Ishikawa (cell line): ENCODE data around the gene DCTN5.

Experiments
- CEBPB ChIP-seq: IDR thresholded peaks from 2 replicates; pipeline ENCODE4 v1.6.1; 2012
- CREB1 ChIP-seq: IDR thresholded peaks from 2 replicates; pipeline ENCODE4 v1.6.1; 2012; ENCODE audit warnings: low read depth
- EGR1 ChIP-seq: IDR thresholded peaks from 2 replicates; pipeline ENCODE4 v1.6.1; 2012
- EP300 ChIP-seq: IDR thresholded peaks from 2 replicates; pipeline ENCODE4 v1.6.1; 2012; ENCODE audit warnings: borderline replicate concordance
- FOXM1 ChIP-seq: IDR thresholded peaks from 2 replicates; pipeline ENCODE4 v1.6.1; 2012; ENCODE audit warnings: low read depth, borderline replicate concordance
- NFIC ChIP-seq: IDR thresholded peaks from 2 replicates; pipeline ENCODE4 v1.6.1; 2012
- RAD21 ChIP-seq: IDR thresholded peaks from 2 replicates; pipeline ENCODE4 v1.6.1; 2012; ENCODE audit warnings: low read depth
- TAF1 ChIP-seq: IDR thresholded peaks from 2 replicates; pipeline ENCODE4 v1.6.1; 2012; ENCODE audit warnings: low read depth, mild to moderate bottlenecking
- TCF12 ChIP-seq: IDR thresholded peaks from 2 replicates; pipeline ENCODE4 v1.6.1; 2012; ENCODE audit warnings: low read depth
- TEAD4 ChIP-seq: IDR thresholded peaks from 2 replicates; pipeline ENCODE4 v1.6.1; 2012
- USF1 ChIP-seq: IDR thresholded peaks from 2 replicates; pipeline ENCODE4 v1.6.1; 2012
- YY1 ChIP-seq: IDR thresholded peaks from 2 replicates; pipeline ENCODE4 v1.6.1; 2012; ENCODE audit warnings: low read depth
- ZBTB7A ChIP-seq: IDR thresholded peaks from 2 replicates; pipeline ENCODE4 v1.6.1; 2012; ENCODE audit warnings: low read depth
- TF ChIP-seq, protein P1 (sequence below): IDR thresholded peaks from 2 replicates; pipeline ENCODE4 v1.6.1; 2012
- TF ChIP-seq, protein P2 (sequence below): IDR thresholded peaks from 2 replicates; pipeline ENCODE4 v1.6.1; 2012; ENCODE audit warnings: low read depth, mild to moderate bottlenecking

Gene DCTN5

DNA sequence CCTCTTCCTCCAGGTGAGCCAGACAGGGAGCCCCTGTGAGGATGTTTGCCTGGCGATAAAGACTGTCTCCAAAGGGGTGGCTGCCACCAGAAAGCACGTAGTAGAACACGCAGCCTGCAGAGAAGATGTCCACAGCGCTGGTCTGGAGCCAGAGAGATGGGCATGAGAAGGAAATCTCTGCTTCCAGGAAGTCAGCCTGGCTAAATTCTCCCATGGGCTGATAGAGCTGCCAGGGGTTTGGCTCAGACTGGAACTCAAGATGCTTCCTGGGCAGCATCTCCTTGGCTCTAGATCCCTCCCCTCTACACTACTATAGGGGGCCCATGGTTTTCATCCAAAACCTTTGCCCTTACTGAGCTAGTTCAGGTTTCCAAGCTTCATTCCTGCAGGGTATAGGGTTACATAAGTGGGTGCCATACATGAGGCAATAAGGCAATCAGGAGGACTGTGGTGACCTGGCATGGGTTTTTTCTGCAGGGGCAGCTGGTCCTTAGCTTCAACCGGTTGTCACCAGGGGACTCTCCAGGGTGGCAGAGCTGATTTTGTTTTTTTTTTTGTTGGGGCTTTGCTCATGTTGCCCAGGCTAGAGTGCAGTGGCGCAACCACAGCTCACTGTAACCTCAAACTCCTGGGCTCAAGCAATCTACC is 51.0 kb downstream of the DCTN5 start:
- TF ChIP-seq USF1: no peak
- no peak for TF ChIP-seq NFIC
- TF ChIP-seq ZBTB7A: no peak
- TF ChIP-seq CREB1: no peak
- TF ChIP-seq, protein P1, sequence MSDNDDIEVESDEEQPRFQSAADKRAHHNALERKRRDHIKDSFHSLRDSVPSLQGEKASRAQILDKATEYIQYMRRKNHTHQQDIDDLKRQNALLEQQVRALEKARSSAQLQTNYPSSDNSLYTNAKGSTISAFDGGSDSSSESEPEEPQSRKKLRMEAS: no peak
- TF ChIP-seq FOXM1: no peak
- TF ChIP-seq, protein P2, sequence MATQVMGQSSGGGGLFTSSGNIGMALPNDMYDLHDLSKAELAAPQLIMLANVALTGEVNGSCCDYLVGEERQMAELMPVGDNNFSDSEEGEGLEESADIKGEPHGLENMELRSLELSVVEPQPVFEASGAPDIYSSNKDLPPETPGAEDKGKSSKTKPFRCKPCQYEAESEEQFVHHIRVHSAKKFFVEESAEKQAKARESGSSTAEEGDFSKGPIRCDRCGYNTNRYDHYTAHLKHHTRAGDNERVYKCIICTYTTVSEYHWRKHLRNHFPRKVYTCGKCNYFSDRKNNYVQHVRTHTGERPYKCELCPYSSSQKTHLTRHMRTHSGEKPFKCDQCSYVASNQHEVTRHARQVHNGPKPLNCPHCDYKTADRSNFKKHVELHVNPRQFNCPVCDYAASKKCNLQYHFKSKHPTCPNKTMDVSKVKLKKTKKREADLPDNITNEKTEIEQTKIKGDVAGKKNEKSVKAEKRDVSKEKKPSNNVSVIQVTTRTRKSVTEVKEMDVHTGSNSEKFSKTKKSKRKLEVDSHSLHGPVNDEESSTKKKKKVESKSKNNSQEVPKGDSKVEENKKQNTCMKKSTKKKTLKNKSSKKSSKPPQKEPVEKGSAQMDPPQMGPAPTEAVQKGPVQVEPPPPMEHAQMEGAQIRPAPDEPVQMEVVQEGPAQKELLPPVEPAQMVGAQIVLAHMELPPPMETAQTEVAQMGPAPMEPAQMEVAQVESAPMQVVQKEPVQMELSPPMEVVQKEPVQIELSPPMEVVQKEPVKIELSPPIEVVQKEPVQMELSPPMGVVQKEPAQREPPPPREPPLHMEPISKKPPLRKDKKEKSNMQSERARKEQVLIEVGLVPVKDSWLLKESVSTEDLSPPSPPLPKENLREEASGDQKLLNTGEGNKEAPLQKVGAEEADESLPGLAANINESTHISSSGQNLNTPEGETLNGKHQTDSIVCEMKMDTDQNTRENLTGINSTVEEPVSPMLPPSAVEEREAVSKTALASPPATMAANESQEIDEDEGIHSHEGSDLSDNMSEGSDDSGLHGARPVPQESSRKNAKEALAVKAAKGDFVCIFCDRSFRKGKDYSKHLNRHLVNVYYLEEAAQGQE: no peak
- no peak for TF ChIP-seq CEBPB

- no peak for TF ChIP-seq RAD21
- no peak for TF ChIP-seq ZBTB7A
- no peak for TF ChIP-seq EP300
- no peak for TF ChIP-seq TEAD4
- TF ChIP-seq, protein P2: no peak
- no peak for TF ChIP-seq FOXM1
- no peak for TF ChIP-seq USF1
Measured at GRCh38 chr16:23694265-23694643, 53.0 kb downstream of the DCTN5 start.

GRCh38 chr16:23694644-23695373 is 53.5 kb downstream of the DCTN5 start:
- TF ChIP-seq ZBTB7A (no peak), TAF1 (no peak), CEBPB (no peak), YY1 (no peak), USF1 (no peak), RAD21 (no peak), CREB1 (no peak), NFIC (no peak), TCF12 (no peak)

DNA sequence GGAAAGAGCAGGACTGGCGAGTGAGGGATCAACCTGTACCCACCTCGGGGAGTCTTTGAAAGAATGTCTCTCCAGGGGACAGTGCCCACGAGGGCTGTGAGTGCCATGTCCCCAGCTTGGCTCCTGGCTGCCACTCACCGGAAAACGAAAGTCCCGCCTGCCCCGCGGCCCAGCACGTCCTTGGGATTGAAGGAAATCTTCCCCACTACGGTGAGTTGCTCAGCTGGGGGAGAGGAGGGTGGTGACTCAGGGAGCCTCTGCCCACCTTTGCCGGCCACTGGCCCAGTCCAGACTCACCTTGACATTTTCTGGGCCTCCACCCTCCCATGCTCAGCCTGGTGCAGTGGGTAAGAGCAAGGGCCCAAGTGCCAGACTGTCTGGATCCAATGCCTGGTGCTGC is 54.5 kb downstream of the DCTN5 start:
- TF ChIP-seq CEBPB: no peak
- no peak for TF ChIP-seq FOXM1
- TF ChIP-seq, protein P2: no peak
- TF ChIP-seq, protein P1: no peak
- no peak for TF ChIP-seq TEAD4
- TF ChIP-seq USF1: no peak
- TF ChIP-seq TCF12: no peak
- TF ChIP-seq EGR1: no peak
- TF ChIP-seq NFIC: no peak
- no peak for TF ChIP-seq CREB1
- TF ChIP-seq TAF1: no peak
- TF ChIP-seq ZBTB7A: no peak
